Measurements from ENCODE around the gene QRFP.

- TF ChIP-seq CTCF (conservative IDR thresholded peaks at IDR 0.05; ENCODE audit: low read depth, low read length) (no peak), EZH2 (IDR thresholded peaks at IDR 0.05; ENCODE audit: low read length, unreplicated experiment) (no peak), EZH2phosphoT487 (IDR thresholded peaks at IDR 0.05; ENCODE audit: borderline replicate concordance, low read length) (no peak)
These were observed 35.1 kb upstream of the QRFP start for GRCh38 chr9:130931508-130932254.
